GM23338 (cell line): ENCODE results near the gene MYLK2. TPM values are rescaled to one million over a fixed set of nuclear protein-coding genes. Genes with fewer than 3 reads are reported as not detected.

ENCODE experiments used
- ATAC-seq: fragments of 200-7000 bp; cut with Tn5 transposase; 3 replicates; pipeline ENCODE4 v1.9.1; 2020
- DNase-seq: peaks from one replicate; pipeline ENCODE4 v3.0.0-alpha.2; 2015; ENCODE audit warnings: low spot score
- H2AFZ ChIP-seq: fragments of 200-600 bp; sonication (generic); 2 replicates; pipeline ENCODE4 v1.8.0; 2016; ENCODE audit warnings: antibody characterized with exemption, mild to moderate bottlenecking, moderate library complexity
- H3F3A ChIP-seq: fragments of 200-600 bp; sonication (generic); replicated peaks from 2 replicates; pipeline ENCODE4 v1.8.0; 2017; ENCODE audit warnings: antibody characterized with exemption, mixed run types, low read depth
- H3K27ac ChIP-seq: fragments of 200-600 bp; sonication (generic); 2 replicates; pipeline ENCODE4 v1.6.1; 2016; ENCODE audit warnings: low read depth
- H3K27me3 ChIP-seq: fragments of 200-600 bp; sonication (generic); 2 replicates; pipeline ENCODE4 v1.8.0; 2016; ENCODE audit warnings: mild to moderate bottlenecking, mixed run types, moderate library complexity; ENCODE audit not compliant: insufficient read depth
- H3K36me3 ChIP-seq: fragments of 200-600 bp; sonication (generic); 2 replicates; pipeline ENCODE4 v1.8.0; 2016; ENCODE audit warnings: mild to moderate bottlenecking; ENCODE audit not compliant: insufficient read depth
- H3K4me1 ChIP-seq: fragments of 200-600 bp; sonication (generic); 2 replicates; pipeline ENCODE4 v1.8.0; 2016; ENCODE audit warnings: mild to moderate bottlenecking, moderate library complexity; ENCODE audit not compliant: insufficient read depth
- H3K4me2 ChIP-seq: fragments of 200-600 bp; sonication (generic); 2 replicates; pipeline ENCODE4 v1.7.1; 2017; ENCODE audit warnings: mixed run types
- H3K4me3 ChIP-seq: fragments of 200-600 bp; sonication (generic); 2 replicates; pipeline ENCODE4 v1.6.1; 2016; ENCODE audit warnings: mixed run types
- H3K79me2 ChIP-seq: fragments of 200-600 bp; sonication (generic); replicated peaks from 2 replicates; pipeline ENCODE4 v1.8.0; 2017; ENCODE audit warnings: mild to moderate bottlenecking; ENCODE audit not compliant: insufficient read depth
- H3K9me2 ChIP-seq: fragments of 200-600 bp; sonication (generic); 2 replicates; pipeline ENCODE4 v1.8.0; 2017; ENCODE audit not compliant: insufficient read depth
- H4K20me1 ChIP-seq: fragments of 200-600 bp; sonication (generic); replicated peaks from 2 replicates; pipeline ENCODE4 v1.8.0; 2017; ENCODE audit warnings: mild to moderate bottlenecking; ENCODE audit not compliant: insufficient read depth
- H3K27ac Mint-ChIP-seq: 2 replicates; pipeline ENCODE4 v1.8.0; 2020; ENCODE audit warnings: inconsistent platforms, mild to moderate bottlenecking, moderate library complexity, mixed read lengths
- H3K27me3 Mint-ChIP-seq: 3 replicates; pipeline ENCODE4 v1.8.0; 2022; ENCODE audit warnings: low read depth, mild to moderate bottlenecking, moderate library complexity, mixed read lengths, inconsistent platforms; ENCODE audit not compliant: insufficient read depth, poor library complexity
- H3K36me3 Mint-ChIP-seq: 3 replicates; pipeline ENCODE4 v1.8.0; 2021; ENCODE audit warnings: low read depth, mild to moderate bottlenecking, inconsistent platforms, moderate library complexity, mixed read lengths
- H3K4me1 Mint-ChIP-seq: 3 replicates; pipeline ENCODE4 v1.8.0; 2020; ENCODE audit warnings: mild to moderate bottlenecking, inconsistent platforms, mixed read lengths
- H3K4me3 Mint-ChIP-seq: 3 replicates; pipeline ENCODE4 v1.8.0; 2021; ENCODE audit warnings: moderate library complexity, mild to moderate bottlenecking, inconsistent platforms, mixed read lengths
- H3K9me3 Mint-ChIP-seq: 3 replicates; pipeline ENCODE4 v1.8.0; 2020; ENCODE audit warnings: moderate library complexity, mild to moderate bottlenecking, inconsistent platforms, mixed read lengths
- CREB1 ChIP-seq: fragments of 250-450 bp; sonication (Bioruptor Pico); IDR thresholded peaks from 2 replicates; pipeline ENCODE4 v1.5.0; 2020; ENCODE audit warnings: low read depth, mild to moderate bottlenecking, moderate library complexity
- EZH2 ChIP-seq: fragments of 200-600 bp; sonication (generic); IDR thresholded peaks from one replicate; pipeline ENCODE4 v1.8.0; 2017; ENCODE audit warnings: antibody characterized with exemption, mild to moderate bottlenecking, low read depth; ENCODE audit not compliant: unreplicated experiment
- EZH2phosphoT487 ChIP-seq: fragments of 200-600 bp; sonication (generic); IDR thresholded peaks from one replicate; pipeline ENCODE4 v1.8.1; 2018; ENCODE audit warnings: antibody characterized with exemption; ENCODE audit not compliant: unreplicated experiment
- NANOG ChIP-seq: IDR thresholded peaks from 2 replicates; pipeline ENCODE4 v1.6.1; 2016; ENCODE audit warnings: antibody characterized with exemption, borderline replicate concordance
- ZNF331 ChIP-seq: fragments of 250-450 bp; sonication (Bioruptor Pico); IDR thresholded peaks from 2 replicates; pipeline ENCODE4 v1.5.0; 2020; ENCODE audit warnings: low read depth, mild to moderate bottlenecking, moderate library complexity
- polyA plus RNA-seq: library from polyadenylated mRNA; unstranded; fragments of >200 nt; fragmentation: Nextera tagmentation; extraction: Ambion mirVana; gene quantifications from 2 replicates; pipeline ENCODE4 v1.2.1, GENCODE V29; 2016
- total RNA-seq: library from RNA; depleted of rRNA; stranded (reverse); fragments of >200 nt; shearing (Covaris generic); gene quantifications from 2 replicates; pipeline ENCODE4 v1.2.3, GENCODE V29; 2014
- TF ChIP-seq, protein P1 (sequence below): fragments of 250-450 bp; sonication (Bioruptor Pico); IDR thresholded peaks from 2 replicates; pipeline ENCODE4 v1.5.0; 2020; ENCODE audit warnings: mild to moderate bottlenecking, moderate library complexity
- TF ChIP-seq, protein P2 (sequence below): IDR thresholded peaks from 2 replicates; pipeline ENCODE4 v1.6.1; 2016; ENCODE audit warnings: antibody characterized with exemption
- TF ChIP-seq, protein P3 (sequence below), 2 experiments: fragments of 200-600 bp in 1 of 2; sonication (generic) in 1 of 2; conservative IDR thresholded peaks; 2 replicates each; pipeline versions ENCODE4 v1.5.1 to v1.6.1; 2016 to 2017; ENCODE audit warnings: antibody characterized with exemption in 2 of 2, low read depth in 2 of 2, mild to moderate bottlenecking in 2 of 2, moderate library complexity in 1 of 2

MYLK2 gene
- total and polyA plus RNA-seq, 2 experiments from 2014 or later, result 0.21 to 0.28 TPM

GRCh38 chr20:31870726-31871617 lies 51.8 kb downstream of the MYLK2 start:
- no peaks in the 10 kb centered on the region; the same call in 1 of the 2 replicates for H4K20me1 ChIP-seq
- H3K4me3 Mint-ChIP-seq, result peak overlapping the region; percentile 76
- peaks cover 35% of the 10 kb centered on the region for H3K27me3 Mint-ChIP-seq
- ATAC-seq (peak; percentile 29), DNase-seq (peak; percentile 53)
- H3K36me3 Mint-ChIP-seq, result no peaks in the 10 kb centered on the region; the same call in 2 of the 3 replicates
- peak overlapping the region; percentile 95 for H3K4me3 ChIP-seq
- no peaks in the 10 kb centered on the region for H3K36me3 ChIP-seq
- H3K9me3 Mint-ChIP-seq, result peaks cover 36% of the 10 kb centered on the region
- peak overlapping the region; percentile 100 for H2AFZ ChIP-seq
- peaks cover 7% of the 10 kb centered on the region; the same call in 1 of the 2 replicates for H3F3A ChIP-seq
- peaks cover 9% of the 10 kb centered on the region; the same call in 2 of the 3 replicates for H3K4me1 Mint-ChIP-seq
- no peaks in the 10 kb centered on the region for H3K9me2 ChIP-seq
- peak overlapping the region; percentile 99 for H3K4me2 ChIP-seq
- no peak overlapping the region for H3K27ac Mint-ChIP-seq
- H3K4me1 ChIP-seq, result peaks cover 14% of the 10 kb centered on the region; the same call in 1 of the 2 replicates
- H3K79me2 ChIP-seq, result no peaks in the 10 kb centered on the region
- H3K27ac ChIP-seq, result no peak overlapping the region
- peak; percentile 45 for TF ChIP-seq EZH2
- TF ChIP-seq, protein P1, sequence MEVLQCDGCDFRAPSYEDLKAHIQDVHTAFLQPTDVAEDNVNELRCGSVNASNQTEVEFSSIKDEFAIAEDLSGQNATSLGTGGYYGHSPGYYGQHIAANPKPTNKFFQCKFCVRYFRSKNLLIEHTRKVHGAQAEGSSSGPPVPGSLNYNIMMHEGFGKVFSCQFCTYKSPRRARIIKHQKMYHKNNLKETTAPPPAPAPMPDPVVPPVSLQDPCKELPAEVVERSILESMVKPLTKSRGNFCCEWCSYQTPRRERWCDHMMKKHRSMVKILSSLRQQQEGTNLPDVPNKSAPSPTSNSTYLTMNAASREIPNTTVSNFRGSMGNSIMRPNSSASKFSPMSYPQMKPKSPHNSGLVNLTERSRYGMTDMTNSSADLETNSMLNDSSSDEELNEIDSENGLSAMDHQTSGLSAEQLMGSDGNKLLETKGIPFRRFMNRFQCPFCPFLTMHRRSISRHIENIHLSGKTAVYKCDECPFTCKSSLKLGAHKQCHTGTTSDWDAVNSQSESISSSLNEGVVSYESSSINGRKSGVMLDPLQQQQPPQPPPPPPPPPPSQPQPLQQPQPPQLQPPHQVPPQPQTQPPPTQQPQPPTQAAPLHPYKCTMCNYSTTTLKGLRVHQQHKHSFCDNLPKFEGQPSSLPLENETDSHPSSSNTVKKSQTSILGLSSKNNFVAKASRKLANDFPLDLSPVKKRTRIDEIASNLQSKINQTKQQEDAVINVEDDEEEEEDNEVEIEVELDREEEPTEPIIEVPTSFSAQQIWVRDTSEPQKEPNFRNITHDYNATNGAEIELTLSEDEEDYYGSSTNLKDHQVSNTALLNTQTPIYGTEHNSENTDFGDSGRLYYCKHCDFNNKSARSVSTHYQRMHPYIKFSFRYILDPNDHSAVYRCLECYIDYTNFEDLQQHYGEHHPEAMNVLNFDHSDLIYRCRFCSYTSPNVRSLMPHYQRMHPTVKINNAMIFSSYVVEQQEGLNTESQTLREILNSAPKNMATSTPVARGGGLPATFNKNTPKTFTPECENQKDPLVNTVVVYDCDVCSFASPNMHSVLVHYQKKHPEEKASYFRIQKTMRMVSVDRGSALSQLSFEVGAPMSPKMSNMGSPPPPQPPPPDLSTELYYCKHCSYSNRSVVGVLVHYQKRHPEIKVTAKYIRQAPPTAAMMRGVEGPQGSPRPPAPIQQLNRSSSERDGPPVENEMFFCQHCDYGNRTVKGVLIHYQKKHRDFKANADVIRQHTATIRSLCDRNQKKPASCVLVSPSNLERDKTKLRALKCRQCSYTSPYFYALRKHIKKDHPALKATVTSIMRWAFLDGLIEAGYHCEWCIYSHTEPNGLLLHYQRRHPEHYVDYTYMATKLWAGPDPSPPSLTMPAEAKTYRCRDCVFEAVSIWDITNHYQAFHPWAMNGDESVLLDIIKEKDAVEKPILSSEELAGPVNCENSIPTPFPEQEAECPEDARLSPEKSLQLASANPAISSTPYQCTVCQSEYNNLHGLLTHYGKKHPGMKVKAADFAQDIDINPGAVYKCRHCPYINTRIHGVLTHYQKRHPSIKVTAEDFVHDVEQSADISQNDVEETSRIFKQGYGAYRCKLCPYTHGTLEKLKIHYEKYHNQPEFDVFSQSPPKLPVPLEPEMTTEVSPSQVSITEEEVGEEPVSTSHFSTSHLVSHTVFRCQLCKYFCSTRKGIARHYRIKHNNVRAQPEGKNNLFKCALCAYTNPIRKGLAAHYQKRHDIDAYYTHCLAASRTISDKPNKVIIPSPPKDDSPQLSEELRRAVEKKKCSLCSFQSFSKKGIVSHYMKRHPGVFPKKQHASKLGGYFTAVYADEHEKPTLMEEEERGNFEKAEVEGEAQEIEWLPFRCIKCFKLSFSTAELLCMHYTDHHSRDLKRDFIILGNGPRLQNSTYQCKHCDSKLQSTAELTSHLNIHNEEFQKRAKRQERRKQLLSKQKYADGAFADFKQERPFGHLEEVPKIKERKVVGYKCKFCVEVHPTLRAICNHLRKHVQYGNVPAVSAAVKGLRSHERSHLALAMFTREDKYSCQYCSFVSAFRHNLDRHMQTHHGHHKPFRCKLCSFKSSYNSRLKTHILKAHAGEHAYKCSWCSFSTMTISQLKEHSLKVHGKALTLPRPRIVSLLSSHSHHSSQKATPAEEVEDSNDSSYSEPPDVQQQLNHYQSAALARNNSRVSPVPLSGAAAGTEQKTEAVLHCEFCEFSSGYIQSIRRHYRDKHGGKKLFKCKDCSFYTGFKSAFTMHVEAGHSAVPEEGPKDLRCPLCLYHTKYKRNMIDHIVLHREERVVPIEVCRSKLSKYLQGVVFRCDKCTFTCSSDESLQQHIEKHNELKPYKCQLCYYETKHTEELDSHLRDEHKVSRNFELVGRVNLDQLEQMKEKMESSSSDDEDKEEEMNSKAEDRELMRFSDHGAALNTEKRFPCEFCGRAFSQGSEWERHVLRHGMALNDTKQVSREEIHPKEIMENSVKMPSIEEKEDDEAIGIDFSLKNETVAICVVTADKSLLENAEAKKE (CRISPR knock-in tag), result no peak
- peaks cover 65% of the 10 kb centered on the region for H3K27me3 ChIP-seq

GRCh38 chr20:31871618-31871954 lies 52.4 kb downstream of the MYLK2 start:
- ATAC-seq (no peak), DNase-seq (no peak)
- no peak for TF ChIP-seq CREB1 (CRISPR knock-in tag)
- no peak for TF ChIP-seq EZH2phosphoT487
- no peak for TF ChIP-seq ZNF331 (CRISPR knock-in tag)
- TF ChIP-seq, protein P2, sequence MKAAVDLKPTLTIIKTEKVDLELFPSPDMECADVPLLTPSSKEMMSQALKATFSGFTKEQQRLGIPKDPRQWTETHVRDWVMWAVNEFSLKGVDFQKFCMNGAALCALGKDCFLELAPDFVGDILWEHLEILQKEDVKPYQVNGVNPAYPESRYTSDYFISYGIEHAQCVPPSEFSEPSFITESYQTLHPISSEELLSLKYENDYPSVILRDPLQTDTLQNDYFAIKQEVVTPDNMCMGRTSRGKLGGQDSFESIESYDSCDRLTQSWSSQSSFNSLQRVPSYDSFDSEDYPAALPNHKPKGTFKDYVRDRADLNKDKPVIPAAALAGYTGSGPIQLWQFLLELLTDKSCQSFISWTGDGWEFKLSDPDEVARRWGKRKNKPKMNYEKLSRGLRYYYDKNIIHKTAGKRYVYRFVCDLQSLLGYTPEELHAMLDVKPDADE, result no peak
- no peak for TF ChIP-seq NANOG
- TF ChIP-seq EZH2, result no peak
- TF ChIP-seq, protein P3, sequence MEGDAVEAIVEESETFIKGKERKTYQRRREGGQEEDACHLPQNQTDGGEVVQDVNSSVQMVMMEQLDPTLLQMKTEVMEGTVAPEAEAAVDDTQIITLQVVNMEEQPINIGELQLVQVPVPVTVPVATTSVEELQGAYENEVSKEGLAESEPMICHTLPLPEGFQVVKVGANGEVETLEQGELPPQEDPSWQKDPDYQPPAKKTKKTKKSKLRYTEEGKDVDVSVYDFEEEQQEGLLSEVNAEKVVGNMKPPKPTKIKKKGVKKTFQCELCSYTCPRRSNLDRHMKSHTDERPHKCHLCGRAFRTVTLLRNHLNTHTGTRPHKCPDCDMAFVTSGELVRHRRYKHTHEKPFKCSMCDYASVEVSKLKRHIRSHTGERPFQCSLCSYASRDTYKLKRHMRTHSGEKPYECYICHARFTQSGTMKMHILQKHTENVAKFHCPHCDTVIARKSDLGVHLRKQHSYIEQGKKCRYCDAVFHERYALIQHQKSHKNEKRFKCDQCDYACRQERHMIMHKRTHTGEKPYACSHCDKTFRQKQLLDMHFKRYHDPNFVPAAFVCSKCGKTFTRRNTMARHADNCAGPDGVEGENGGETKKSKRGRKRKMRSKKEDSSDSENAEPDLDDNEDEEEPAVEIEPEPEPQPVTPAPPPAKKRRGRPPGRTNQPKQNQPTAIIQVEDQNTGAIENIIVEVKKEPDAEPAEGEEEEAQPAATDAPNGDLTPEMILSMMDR (conservative IDR thresholded peaks at IDR 0.05; ENCODE audit: low read depth in 2 of 2), result no peak
- Histone ChIP-seq H2AFZ (no peak overlapping the region), H3K27ac (no peak overlapping the region), H3K4me2 (no peak overlapping the region; the same call in 1 of the 2 replicates), H3K36me3 (no peaks in the 10 kb centered on the region), H3K4me1 (peaks cover 14% of the 10 kb centered on the region; the same call in 1 of the 2 replicates), H4K20me1 (no peaks in the 10 kb centered on the region; the same call in 1 of the 2 replicates), H3K27me3 (peaks cover 59% of the 10 kb centered on the region), H3K9me2 (no peaks in the 10 kb centered on the region), H3F3A (peaks cover 7% of the 10 kb centered on the region; the same call in 1 of the 2 replicates), H3K4me3 (peak overlapping the region; percentile 95; the same call in 1 of the 2 replicates), H3K79me2 (no peaks in the 10 kb centered on the region)
- 0 out of 3 replicates have a peak overlapping the region, but pooled peaks have one; percentile 76 for H3K4me3 Mint-ChIP-seq
- H3K27ac Mint-ChIP-seq, result no peak overlapping the region
- H3K27me3 Mint-ChIP-seq, result peaks cover 35% of the 10 kb centered on the region
- H3K9me3 Mint-ChIP-seq, result peaks cover 32% of the 10 kb centered on the region
- H3K4me1 Mint-ChIP-seq, result peaks cover 9% of the 10 kb centered on the region; the same call in 2 of the 3 replicates
- no peaks in the 10 kb centered on the region; the same call in 2 of the 3 replicates for H3K36me3 Mint-ChIP-seq
